ENCODE measurements around the gene LRRC55.

DNA sequence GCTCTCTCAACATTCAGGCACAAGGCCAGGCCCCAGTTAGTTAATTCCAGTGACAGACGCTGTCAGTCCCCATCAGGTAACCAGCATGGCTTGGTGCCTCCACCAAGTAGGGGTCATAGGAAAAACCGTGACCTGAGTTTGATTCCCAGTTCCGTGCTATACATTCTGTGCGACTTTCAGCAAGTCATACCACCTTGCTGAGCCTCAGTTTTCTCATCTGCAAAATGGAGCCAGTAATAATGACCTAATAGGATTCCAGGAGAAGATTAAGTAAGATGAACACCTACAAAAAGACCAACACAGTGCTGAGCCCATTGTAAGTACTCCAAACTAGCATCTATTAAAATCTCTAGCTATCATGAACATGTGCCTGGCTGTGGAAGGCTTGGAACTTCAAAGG lies 24.8 kb upstream of the LRRC55 start:
- TF ChIP-seq POLR2A (IDR thresholded peaks at IDR 0.05) (no peak), CTCF (IDR thresholded peaks at IDR 0.05) (no peak)
